ENCODE data around the gene CCDC85A. TPM values are rescaled to one million over a fixed set of nuclear protein-coding genes. Genes with fewer than 3 reads are reported as not detected.

Gene CCDC85A
- total RNA-seq, 1 experiment from 2014 or later: not detected

DNA sequence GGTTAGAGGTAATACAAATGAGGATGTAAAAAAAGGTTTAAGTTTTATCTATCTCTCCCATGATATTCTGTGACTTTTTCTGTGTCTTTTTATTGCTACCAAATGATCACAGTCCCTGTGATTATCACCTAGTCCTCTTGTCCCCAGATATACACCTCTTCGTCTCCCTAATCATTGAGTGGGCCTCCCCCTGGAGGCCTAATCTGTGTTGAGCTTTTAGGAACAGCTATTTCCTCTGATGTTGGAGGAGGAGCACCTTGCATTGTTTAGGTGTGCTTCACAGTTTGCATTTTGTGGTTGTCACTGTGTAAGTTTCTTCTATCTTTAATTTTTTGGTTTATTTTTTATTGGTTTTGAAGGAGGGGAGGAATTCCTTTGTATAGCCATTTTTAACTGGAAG, 33.3 kb downstream of the CCDC85A start:
- Histone ChIP-seq H3K9me3 (no peaks in the 10 kb centered on the region), H3K27me3 (no peaks in the 10 kb centered on the region; the same call in 1 of the 2 replicates), H3K36me3 (no peaks in the 10 kb centered on the region), H3K4me3 (no peak overlapping the region)
- DNase-seq: no peak

- Histone ChIP-seq H3K9me3 (no peaks in the 10 kb centered on the region), H3K4me3 (no peak overlapping the region), H3K27me3 (no peaks in the 10 kb centered on the region; the same call in 1 of the 2 replicates), H3K36me3 (no peaks in the 10 kb centered on the region)
- DNase-seq: no peak
These were observed 38.7 kb downstream of the CCDC85A start for GRCh38 chr2:56222481-56222880.

GRCh38 chr2:56224316-56224715, 40.5 kb downstream of the CCDC85A start:
- Histone ChIP-seq H3K4me3 (no peak overlapping the region), H3K27me3 (no peaks in the 10 kb centered on the region; the same call in 1 of the 2 replicates), H3K9me3 (no peaks in the 10 kb centered on the region), H3K36me3 (no peaks in the 10 kb centered on the region)
- no peak for DNase-seq

GRCh38 chr2:56227811-56228210, 44.0 kb downstream of the CCDC85A start:
- Histone ChIP-seq H3K36me3 (no peaks in the 10 kb centered on the region), H3K9me3 (no peaks in the 10 kb centered on the region), H3K27me3 (no peaks in the 10 kb centered on the region), H3K4me3 (no peak overlapping the region)
- no peak for DNase-seq

DNA sequence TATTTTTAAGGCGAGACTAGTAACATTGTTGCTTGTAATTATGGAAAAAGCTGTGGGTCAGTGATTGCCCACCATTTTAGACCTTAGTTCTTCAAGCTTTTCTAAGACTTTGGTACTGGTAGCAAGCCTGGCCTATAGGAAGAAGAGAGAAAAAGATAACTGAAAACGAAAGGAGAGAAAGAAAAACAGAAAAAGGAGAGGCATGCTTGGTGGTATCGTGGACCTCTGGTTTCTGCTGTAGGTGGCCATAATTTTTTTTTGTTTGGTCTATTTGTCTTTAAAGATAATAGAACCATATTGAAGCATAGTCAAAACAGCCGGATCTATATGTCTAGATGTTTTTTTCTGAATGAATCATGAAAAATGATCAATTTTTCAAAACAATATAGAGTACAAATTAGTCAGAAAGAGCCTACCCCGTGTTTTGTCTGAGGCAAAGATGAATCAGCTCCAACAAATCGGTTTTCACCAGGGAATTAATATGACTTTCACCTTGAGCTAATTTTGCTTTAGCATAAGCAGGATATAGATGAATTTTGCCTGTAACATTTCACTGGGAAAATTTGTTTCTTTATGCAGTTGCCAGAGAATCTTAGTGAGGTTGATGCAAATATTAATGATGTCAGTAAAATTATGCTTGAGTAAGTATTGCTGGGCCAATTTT, 45.7 kb downstream of the CCDC85A start:
- H3K27me3 ChIP-seq: no peaks in the 10 kb centered on the region
- H3K9me3 ChIP-seq: no peaks in the 10 kb centered on the region
- no peak overlapping the region for H3K4me3 ChIP-seq
- no peak for DNase-seq
- H3K36me3 ChIP-seq: no peaks in the 10 kb centered on the region

DNA sequence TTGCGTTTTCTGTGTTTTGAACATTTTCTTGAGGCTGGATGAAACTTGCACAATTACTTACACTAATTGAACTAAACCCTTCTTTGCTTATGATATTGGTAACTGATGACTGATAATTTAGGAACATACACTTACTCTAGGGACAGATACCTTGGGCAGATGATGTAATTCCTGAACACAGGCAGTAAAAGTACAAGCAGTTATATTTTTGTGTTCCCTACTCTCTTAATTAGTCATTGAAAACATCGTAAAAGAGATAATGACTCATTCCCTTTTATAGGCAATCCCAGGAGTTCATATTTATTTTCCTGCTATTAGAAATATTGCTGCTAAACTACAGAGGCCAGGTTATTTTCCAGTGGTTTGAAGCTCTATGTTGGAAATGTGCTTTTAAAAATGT, 46.4 kb downstream of the CCDC85A start:
- DNase-seq: no peak
- no peaks in the 10 kb centered on the region for H3K36me3 ChIP-seq
- no peaks in the 10 kb centered on the region for H3K27me3 ChIP-seq
- H3K4me3 ChIP-seq: no peak overlapping the region
- H3K9me3 ChIP-seq: no peaks in the 10 kb centered on the region

GRCh38 chr2:56231361-56231760, 47.6 kb downstream of the CCDC85A start:
- DNase-seq: no peak
- H3K9me3 ChIP-seq: no peaks in the 10 kb centered on the region
- no peak overlapping the region for H3K4me3 ChIP-seq
- H3K36me3 ChIP-seq: no peaks in the 10 kb centered on the region
- no peaks in the 10 kb centered on the region for H3K27me3 ChIP-seq

GRCh38 chr2:56232912-56233311, 49.1 kb downstream of the CCDC85A start:
- Histone ChIP-seq H3K4me3 (no peak overlapping the region), H3K36me3 (no peaks in the 10 kb centered on the region), H3K27me3 (no peaks in the 10 kb centered on the region), H3K9me3 (no peaks in the 10 kb centered on the region)
- DNase-seq: no peak

- H3K4me3 ChIP-seq: no peak overlapping the region
- no peaks in the 10 kb centered on the region for H3K9me3 ChIP-seq
- H3K36me3 ChIP-seq: no peaks in the 10 kb centered on the region
- no peaks in the 10 kb centered on the region for H3K27me3 ChIP-seq
- DNase-seq: no peak
These were observed 50.5 kb downstream of the CCDC85A start for GRCh38 chr2:56234241-56234640.

- DNase-seq: no peak
- Histone ChIP-seq H3K4me3 (no peak overlapping the region), H3K36me3 (no peaks in the 10 kb centered on the region), H3K27me3 (no peaks in the 10 kb centered on the region), H3K9me3 (no peaks in the 10 kb centered on the region)
These were observed 55.2 kb downstream of the CCDC85A start for GRCh38 chr2:56239030-56239429.

DNA sequence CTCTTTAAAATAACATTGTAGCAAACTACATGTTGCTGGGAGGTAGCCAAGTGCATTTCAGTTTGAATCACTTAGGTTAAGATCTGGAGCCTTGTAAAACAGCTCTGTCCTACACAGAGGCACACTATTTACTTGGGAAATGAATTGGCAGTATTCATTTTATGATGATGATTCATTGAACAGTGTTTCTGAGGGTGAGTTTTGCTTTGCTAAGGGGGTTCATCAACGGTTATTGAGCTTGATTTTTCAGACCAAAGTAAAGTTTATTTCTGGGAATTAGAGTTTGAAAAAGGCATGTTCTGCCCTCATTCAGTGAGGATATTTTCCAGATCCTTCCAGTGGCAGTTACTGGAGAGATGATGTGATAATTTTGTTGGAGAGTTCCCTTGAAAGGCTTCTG, 55.6 kb downstream of the CCDC85A start:
- no peaks in the 10 kb centered on the region for H3K9me3 ChIP-seq
- no peak for DNase-seq
- H3K36me3 ChIP-seq: no peaks in the 10 kb centered on the region
- H3K27me3 ChIP-seq: no peaks in the 10 kb centered on the region
- no peak overlapping the region for H3K4me3 ChIP-seq

- Histone ChIP-seq H3K4me3 (no peak overlapping the region), H3K9me3 (no peaks in the 10 kb centered on the region), H3K36me3 (no peaks in the 10 kb centered on the region), H3K27me3 (no peaks in the 10 kb centered on the region)
- no peak for DNase-seq
These were observed 56.4 kb downstream of the CCDC85A start for GRCh38 chr2:56240210-56240609.

GRCh38 chr2:56244506-56244905, 60.7 kb downstream of the CCDC85A start:
- Histone ChIP-seq H3K36me3 (no peaks in the 10 kb centered on the region), H3K27me3 (no peaks in the 10 kb centered on the region), H3K4me3 (no peak overlapping the region), H3K9me3 (no peaks in the 10 kb centered on the region)
- DNase-seq: no peak

DNA sequence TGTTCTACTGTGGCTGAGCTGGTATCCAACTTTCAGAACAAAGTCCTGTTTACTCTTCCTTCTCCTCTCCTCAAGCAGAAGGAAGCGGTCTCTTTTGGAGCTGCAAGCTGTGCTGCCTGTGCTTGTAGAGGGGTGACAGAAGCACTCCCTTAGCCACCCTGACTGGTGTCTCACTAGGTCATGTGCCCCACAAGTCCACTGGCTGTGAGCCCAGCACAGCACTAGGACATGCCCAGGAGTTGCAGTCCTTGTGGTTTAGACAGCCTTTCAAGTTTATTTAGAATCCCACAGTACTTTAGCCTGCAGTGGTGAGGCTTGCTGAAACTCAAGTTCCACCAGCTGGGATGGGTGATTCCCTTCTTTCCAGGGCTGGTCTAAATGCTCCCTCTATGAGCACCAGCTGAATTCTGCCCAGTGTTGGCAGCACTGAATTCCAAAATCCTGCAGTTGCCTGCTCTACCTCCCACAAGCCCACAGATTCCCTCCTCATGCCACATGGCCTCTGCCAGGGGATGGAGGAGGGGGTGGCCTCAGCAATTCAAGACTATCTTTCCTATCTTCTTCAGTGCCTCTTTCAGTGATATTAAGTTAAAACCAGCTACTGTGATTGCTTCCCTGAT, 61.2 kb downstream of the CCDC85A start:
- H3K27me3 ChIP-seq: no peaks in the 10 kb centered on the region
- no peak for DNase-seq
- no peaks in the 10 kb centered on the region for H3K36me3 ChIP-seq
- no peaks in the 10 kb centered on the region for H3K9me3 ChIP-seq
- no peak overlapping the region for H3K4me3 ChIP-seq

DNA sequence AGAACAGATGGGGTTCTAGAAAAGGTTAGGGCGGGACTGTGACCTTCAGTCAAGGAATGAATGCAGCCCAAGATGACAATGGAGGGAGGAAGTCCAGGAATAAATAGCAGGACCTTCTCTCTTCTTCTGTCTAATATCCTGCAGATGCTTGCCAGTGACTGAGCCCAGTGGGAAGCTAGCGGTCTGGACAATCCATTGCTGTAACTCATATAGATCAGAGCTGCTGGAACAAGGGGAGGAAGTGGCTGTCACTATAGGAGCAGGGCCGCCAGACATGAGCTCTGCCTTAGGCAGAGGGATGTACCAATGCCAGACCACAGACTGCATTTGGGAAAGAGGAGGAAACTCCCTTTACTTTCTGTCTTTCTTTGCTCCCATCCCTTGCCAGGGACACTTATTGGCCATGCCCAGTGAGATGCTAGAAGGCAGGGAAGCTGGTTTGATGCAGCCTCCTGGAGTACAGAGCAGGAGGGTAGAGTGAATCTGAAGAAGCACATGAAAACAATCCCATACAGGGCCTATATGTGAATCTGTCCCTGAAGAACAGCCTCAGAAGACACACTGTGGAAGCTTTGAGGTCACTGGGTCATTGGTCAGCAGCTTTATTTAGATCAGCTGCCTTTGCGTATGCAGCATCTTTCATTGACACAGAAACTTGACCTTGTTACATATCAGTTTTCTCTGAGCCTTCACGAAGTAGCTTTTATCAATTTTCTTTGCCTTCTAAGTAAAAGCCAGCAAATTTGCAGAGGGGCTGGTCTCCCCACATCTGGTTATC, 65.4 kb downstream of the CCDC85A start:
- Histone ChIP-seq H3K36me3 (no peaks in the 10 kb centered on the region), H3K9me3 (no peaks in the 10 kb centered on the region), H3K4me3 (no peak overlapping the region), H3K27me3 (no peaks in the 10 kb centered on the region)
- no peak for DNase-seq

DNA sequence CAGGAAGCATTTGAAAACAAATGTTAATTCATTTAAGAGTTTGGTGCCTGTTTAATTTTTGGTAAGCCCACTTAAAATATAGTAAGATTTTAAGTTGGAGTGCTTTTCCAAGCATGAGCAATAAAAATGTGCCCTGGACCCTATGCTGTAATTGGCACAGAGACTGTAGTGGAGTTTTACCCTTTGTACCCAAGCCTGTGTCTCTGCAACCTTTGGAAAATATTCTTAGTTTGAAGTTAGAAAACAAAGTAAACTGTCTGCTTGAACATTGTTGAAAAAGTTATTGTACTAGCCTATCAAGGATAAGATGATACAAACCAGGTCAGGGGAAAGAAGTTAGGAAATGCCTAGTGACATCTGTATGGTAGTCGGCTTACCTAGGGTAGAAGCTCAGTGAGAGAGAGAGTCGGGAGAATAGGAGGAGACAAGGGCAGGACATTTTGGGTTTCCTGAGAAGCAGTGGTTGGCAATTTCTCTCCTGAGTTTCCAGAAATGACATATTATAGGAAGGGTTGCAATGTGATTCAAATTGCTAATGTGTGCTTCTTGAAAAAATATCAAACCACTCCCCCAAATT, 66.5 kb downstream of the CCDC85A start:
- H3K9me3 ChIP-seq: no peaks in the 10 kb centered on the region
- no peaks in the 10 kb centered on the region for H3K36me3 ChIP-seq
- no peak overlapping the region for H3K4me3 ChIP-seq
- no peaks in the 10 kb centered on the region for H3K27me3 ChIP-seq
- no peak for DNase-seq

GRCh38 chr2:56260415-56260814, 76.6 kb downstream of the CCDC85A start:
- Histone ChIP-seq H3K9me3 (no peaks in the 10 kb centered on the region), H3K27me3 (no peaks in the 10 kb centered on the region; the same call in 1 of the 2 replicates), H3K4me3 (no peak overlapping the region), H3K36me3 (no peaks in the 10 kb centered on the region)
- no peak for DNase-seq
